MM.1S (cell line): ENCODE results near the gene RRP36.

ENCODE experiments used
- DNase-seq: peaks from one replicate; pipeline ENCODE4 v3.0.0-alpha.2; 2015
- H2AFZ ChIP-seq: fragments of 300-600 bp; sonication (generic); 2 replicates; pipeline ENCODE4 v1.6.0; 2016; ENCODE audit warnings: antibody characterized with exemption, low read length
- H3F3A ChIP-seq: fragments of 300-600 bp; sonication (generic); 2 replicates; pipeline ENCODE4 v1.6.1; 2016; ENCODE audit warnings: mild to moderate bottlenecking, antibody characterized with exemption, low read length, moderate library complexity, mixed read lengths; ENCODE audit not compliant: insufficient read depth
- H3K27ac ChIP-seq: fragments of 300-600 bp; sonication (generic); 2 replicates; pipeline ENCODE4 v1.5.1; 2016; ENCODE audit warnings: mild to moderate bottlenecking, low read length
- H3K27me3 ChIP-seq: fragments of 300-600 bp; sonication (generic); replicated peaks from 2 replicates; pipeline ENCODE4 v1.6.0; 2016; ENCODE audit warnings: low read length; ENCODE audit not compliant: insufficient read depth
- H3K36me3 ChIP-seq: fragments of 300-600 bp; sonication (generic); replicated peaks from 2 replicates; pipeline ENCODE4 v1.6.1; 2016; ENCODE audit warnings: mild to moderate bottlenecking, low read length, mixed read lengths; ENCODE audit not compliant: insufficient read depth
- H3K4me1 ChIP-seq: fragments of 300-600 bp; sonication (generic); 2 replicates; pipeline ENCODE4 v1.6.1; 2016; ENCODE audit warnings: low read length, mixed read lengths
- H3K4me2 ChIP-seq: fragments of 300-600 bp; sonication (generic); 2 replicates; pipeline ENCODE4 v1.6.0; 2016; ENCODE audit warnings: low read depth, low read length
- H3K4me3 ChIP-seq: fragments of 300-600 bp; sonication (generic); 2 replicates; pipeline ENCODE4 v1.5.1; 2016; ENCODE audit warnings: low read length, mixed read lengths
- H3K79me2 ChIP-seq: fragments of 300-600 bp; sonication (generic); 2 replicates; pipeline ENCODE4 v1.6.1; 2016; ENCODE audit warnings: mixed run types, low read length, mixed read lengths
- H3K9ac ChIP-seq: fragments of 300-600 bp; sonication (generic); 2 replicates; pipeline ENCODE4 v1.6.1; 2016; ENCODE audit warnings: low read length, mixed read lengths
- H3K9me2 ChIP-seq: fragments of 300-600 bp; sonication (generic); replicated peaks from 2 replicates; pipeline ENCODE4 v1.6.1; 2016; ENCODE audit warnings: mild to moderate bottlenecking, low read length, mixed read lengths; ENCODE audit not compliant: insufficient read depth
- H3K9me3 ChIP-seq: fragments of 300-600 bp; sonication (generic); replicated peaks from 2 replicates; pipeline ENCODE4 v1.6.1; 2016; ENCODE audit warnings: mild to moderate bottlenecking, low read length, mixed read lengths; ENCODE audit not compliant: insufficient read depth
- H4K20me1 ChIP-seq: fragments of 300-600 bp; sonication (generic); 2 replicates; pipeline ENCODE4 v1.6.1; 2016; ENCODE audit warnings: mild to moderate bottlenecking, low read length, moderate library complexity, mixed read lengths; ENCODE audit not compliant: insufficient read depth
- EZH2 ChIP-seq: fragments of 300-600 bp; sonication (generic); optimal IDR thresholded peaks from 2 replicates; pipeline ENCODE3; 2017; ENCODE audit warnings: low read depth, mild to moderate bottlenecking, antibody characterized with exemption, low read length, mixed read lengths
- EZH2phosphoT487 ChIP-seq: fragments of 300-600 bp; sonication (generic); IDR thresholded peaks from 2 replicates; pipeline ENCODE4 v1.6.1; 2018; ENCODE audit warnings: antibody characterized with exemption, low read length
- TF ChIP-seq, protein P1 (sequence below): fragments of 300-600 bp; sonication (generic); IDR thresholded peaks from 2 replicates; pipeline ENCODE4 v1.5.1; 2016; ENCODE audit warnings: antibody characterized with exemption, low read length, mixed read lengths

Gene RRP36

GRCh38 chr6:43045371-43045930, 24.0 kb downstream of the RRP36 start:
- Histone ChIP-seq H3K9me2 (no peaks in the 10 kb centered on the region), H3K27me3 (no peaks in the 10 kb centered on the region), H3K9ac (no peak overlapping the region), H3K79me2 (no peaks in the 10 kb centered on the region), H2AFZ (no peak overlapping the region), H3K4me1 (no peaks in the 10 kb centered on the region), H3K27ac (no peak overlapping the region), H4K20me1 (no peaks in the 10 kb centered on the region), H3F3A (no peaks in the 10 kb centered on the region), H3K4me3 (no peak overlapping the region), H3K36me3 (no peaks in the 10 kb centered on the region), H3K4me2 (no peak overlapping the region), H3K9me3 (no peaks in the 10 kb centered on the region)
- TF ChIP-seq, protein P1, sequence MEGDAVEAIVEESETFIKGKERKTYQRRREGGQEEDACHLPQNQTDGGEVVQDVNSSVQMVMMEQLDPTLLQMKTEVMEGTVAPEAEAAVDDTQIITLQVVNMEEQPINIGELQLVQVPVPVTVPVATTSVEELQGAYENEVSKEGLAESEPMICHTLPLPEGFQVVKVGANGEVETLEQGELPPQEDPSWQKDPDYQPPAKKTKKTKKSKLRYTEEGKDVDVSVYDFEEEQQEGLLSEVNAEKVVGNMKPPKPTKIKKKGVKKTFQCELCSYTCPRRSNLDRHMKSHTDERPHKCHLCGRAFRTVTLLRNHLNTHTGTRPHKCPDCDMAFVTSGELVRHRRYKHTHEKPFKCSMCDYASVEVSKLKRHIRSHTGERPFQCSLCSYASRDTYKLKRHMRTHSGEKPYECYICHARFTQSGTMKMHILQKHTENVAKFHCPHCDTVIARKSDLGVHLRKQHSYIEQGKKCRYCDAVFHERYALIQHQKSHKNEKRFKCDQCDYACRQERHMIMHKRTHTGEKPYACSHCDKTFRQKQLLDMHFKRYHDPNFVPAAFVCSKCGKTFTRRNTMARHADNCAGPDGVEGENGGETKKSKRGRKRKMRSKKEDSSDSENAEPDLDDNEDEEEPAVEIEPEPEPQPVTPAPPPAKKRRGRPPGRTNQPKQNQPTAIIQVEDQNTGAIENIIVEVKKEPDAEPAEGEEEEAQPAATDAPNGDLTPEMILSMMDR: no peak
- TF ChIP-seq EZH2phosphoT487 (no peak), EZH2 (no peak)
- no peak for DNase-seq

GRCh38 chr6:43047998-43048397, 26.6 kb downstream of the RRP36 start:
- TF ChIP-seq, protein P1: no peak
- TF ChIP-seq EZH2 (no peak), EZH2phosphoT487 (no peak)
- H3K9ac ChIP-seq: no peak overlapping the region
- H3K4me1 ChIP-seq: 0 out of 2 replicates have a peak, but pooled peaks cover 7% of the 10 kb centered on the region
- no peaks in the 10 kb centered on the region for H3K36me3 ChIP-seq
- H3K4me3 ChIP-seq: no peak overlapping the region
- H2AFZ ChIP-seq: no peak overlapping the region
- no peaks in the 10 kb centered on the region for H3F3A ChIP-seq
- H3K79me2 ChIP-seq: peaks cover 11% of the 10 kb centered on the region
- DNase-seq: no peak
- H3K4me2 ChIP-seq: no peak overlapping the region
- H3K27ac ChIP-seq: no peak overlapping the region
- H3K9me3 ChIP-seq: no peaks in the 10 kb centered on the region
- H3K27me3 ChIP-seq: no peaks in the 10 kb centered on the region
- no peaks in the 10 kb centered on the region for H3K9me2 ChIP-seq
- H4K20me1 ChIP-seq: no peaks in the 10 kb centered on the region

DNA sequence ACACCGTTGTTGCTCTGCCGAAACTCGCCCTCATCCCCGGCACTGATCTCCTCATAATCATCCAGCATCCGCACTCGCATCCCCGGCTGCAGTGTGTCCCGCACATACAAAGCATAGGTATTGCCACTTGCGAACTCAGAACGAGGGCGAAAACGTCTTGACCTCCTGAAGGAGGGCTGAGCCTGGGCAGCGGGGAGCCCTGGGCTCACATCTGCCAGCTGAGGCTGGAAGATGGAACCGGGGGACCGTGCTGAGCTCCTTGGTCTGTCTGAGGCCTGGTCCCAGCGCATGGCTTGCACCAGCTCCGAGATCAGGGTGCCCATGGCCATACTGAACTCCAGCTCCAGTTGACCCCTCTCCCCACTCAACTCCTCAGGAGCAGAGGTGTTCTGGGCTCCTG, 29.6 kb downstream of the RRP36 start:
- DNase-seq: no peak
- no peak overlapping the region for H3K4me3 ChIP-seq
- H3K27me3 ChIP-seq: no peaks in the 10 kb centered on the region
- 0 out of 2 replicates have a peak, but pooled peaks cover 10% of the 10 kb centered on the region for H3K4me1 ChIP-seq
- no peak overlapping the region for H3K27ac ChIP-seq
- H3F3A ChIP-seq: peaks cover 4% of the 10 kb centered on the region; the same call in 1 of the 2 replicates
- H4K20me1 ChIP-seq: no peaks in the 10 kb centered on the region
- H3K36me3 ChIP-seq: no peaks in the 10 kb centered on the region
- H3K9me2 ChIP-seq: no peaks in the 10 kb centered on the region
- H3K9me3 ChIP-seq: no peaks in the 10 kb centered on the region
- TF ChIP-seq EZH2: no peak
- no peak for TF ChIP-seq EZH2phosphoT487
- TF ChIP-seq, protein P1: no peak
- no peak overlapping the region for H3K9ac ChIP-seq
- H3K79me2 ChIP-seq: peaks cover 16% of the 10 kb centered on the region
- H3K4me2 ChIP-seq: no peak overlapping the region
- H2AFZ ChIP-seq: no peak overlapping the region
